Measurements from ENCODE around the gene USP24. TPM values are rescaled to one million over a fixed set of nuclear protein-coding genes. Genes with fewer than 3 reads are reported as not detected.

Gene USP24
- total RNA-seq, 1 experiment from 2014 or later: 54.6 TPM

DNA sequence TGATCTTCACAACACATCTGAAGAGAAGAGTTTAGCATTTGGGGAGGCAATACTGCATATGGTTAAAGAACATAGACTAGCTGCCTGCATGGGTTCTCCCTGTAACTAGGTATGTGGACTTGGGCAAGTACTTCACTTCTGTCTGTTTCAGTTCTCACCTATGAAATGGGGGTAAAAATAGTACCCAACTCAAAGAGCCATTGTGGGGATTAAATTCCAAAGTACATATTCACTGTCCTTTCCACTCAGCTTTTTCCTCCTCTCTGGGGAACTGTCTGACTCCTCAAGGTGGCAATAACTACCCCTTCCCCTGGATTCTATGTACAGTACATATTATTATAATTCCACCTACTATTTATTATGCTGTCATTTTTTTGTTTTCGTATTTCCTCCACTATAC is 44.7 kb downstream of the USP24 start:
- Histone ChIP-seq H3K27me3 (replicated peaks; ENCODE audit: insufficient read depth, low read depth, low read length, poor library complexity) (no peaks in the 10 kb centered on the region), H3K9me3 (ENCODE audit: low read depth, low read length, poor library complexity, severe bottlenecking) (no peaks in the 10 kb centered on the region), H3K4me1 (ENCODE audit: insufficient read depth, low read length, poor library complexity, severe bottlenecking) (no peaks in the 10 kb centered on the region), H3K4me3 (ENCODE audit: low read depth, low read length, poor library complexity, severe bottlenecking) (no peak overlapping the region), H3K36me3 (ENCODE audit: insufficient read depth, low read length, poor library complexity, severe bottlenecking) (peaks cover 5% of the 10 kb centered on the region), H3K27ac (ENCODE audit: low read depth, low read length, poor library complexity, severe bottlenecking) (no peak overlapping the region)
- POLR2A ChIA-PET (ENCODE audit: low non-redundant PET): no interaction called here
- no TSS peak for BruUV-seq (replicated peaks)
- DNase-seq (ENCODE audit: low spot score): no peak
- intact Hi-C loops (cut with micrococcal nuclease; ENCODE audit: unreplicated experiment): no loop called here
- TF ChIP-seq, protein P1, sequence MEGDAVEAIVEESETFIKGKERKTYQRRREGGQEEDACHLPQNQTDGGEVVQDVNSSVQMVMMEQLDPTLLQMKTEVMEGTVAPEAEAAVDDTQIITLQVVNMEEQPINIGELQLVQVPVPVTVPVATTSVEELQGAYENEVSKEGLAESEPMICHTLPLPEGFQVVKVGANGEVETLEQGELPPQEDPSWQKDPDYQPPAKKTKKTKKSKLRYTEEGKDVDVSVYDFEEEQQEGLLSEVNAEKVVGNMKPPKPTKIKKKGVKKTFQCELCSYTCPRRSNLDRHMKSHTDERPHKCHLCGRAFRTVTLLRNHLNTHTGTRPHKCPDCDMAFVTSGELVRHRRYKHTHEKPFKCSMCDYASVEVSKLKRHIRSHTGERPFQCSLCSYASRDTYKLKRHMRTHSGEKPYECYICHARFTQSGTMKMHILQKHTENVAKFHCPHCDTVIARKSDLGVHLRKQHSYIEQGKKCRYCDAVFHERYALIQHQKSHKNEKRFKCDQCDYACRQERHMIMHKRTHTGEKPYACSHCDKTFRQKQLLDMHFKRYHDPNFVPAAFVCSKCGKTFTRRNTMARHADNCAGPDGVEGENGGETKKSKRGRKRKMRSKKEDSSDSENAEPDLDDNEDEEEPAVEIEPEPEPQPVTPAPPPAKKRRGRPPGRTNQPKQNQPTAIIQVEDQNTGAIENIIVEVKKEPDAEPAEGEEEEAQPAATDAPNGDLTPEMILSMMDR (conservative IDR thresholded peaks at IDR 0.05; ENCODE audit: low read depth, low read length): no peak
- TF ChIP-seq EZH2 (IDR thresholded peaks at IDR 0.05; ENCODE audit: borderline replicate concordance, low read depth, low read length, poor library complexity, severe bottlenecking): no peak
- CTCF ChIA-PET: no interaction called here

DNA sequence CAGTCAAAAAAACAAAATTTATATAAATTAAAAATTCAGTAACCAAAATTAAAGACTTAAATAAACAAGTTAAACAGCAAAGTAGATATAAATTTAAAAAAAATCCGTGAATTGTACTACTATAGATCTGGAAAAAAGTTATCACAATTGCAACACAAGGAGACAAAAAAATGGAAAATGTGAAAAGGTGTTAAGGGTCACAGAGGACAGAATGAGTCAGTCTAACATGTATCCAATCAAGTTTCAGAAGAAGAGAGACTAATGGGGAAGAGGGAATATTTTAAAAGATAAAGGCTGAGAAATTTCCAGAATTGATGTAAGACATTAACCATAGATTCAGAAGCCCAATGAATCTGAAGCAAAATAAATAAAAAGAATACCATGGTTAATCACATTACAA is 46.0 kb downstream of the USP24 start:
- Histone ChIP-seq H3K9me3 (ENCODE audit: low read depth, low read length, poor library complexity, severe bottlenecking) (no peaks in the 10 kb centered on the region), H3K36me3 (ENCODE audit: insufficient read depth, low read length, poor library complexity, severe bottlenecking) (peaks cover 13% of the 10 kb centered on the region), H3K27me3 (replicated peaks; ENCODE audit: insufficient read depth, low read depth, low read length, poor library complexity) (no peaks in the 10 kb centered on the region), H3K4me3 (ENCODE audit: low read depth, low read length, poor library complexity, severe bottlenecking) (no peak overlapping the region), H3K4me1 (ENCODE audit: insufficient read depth, low read length, poor library complexity, severe bottlenecking) (no peaks in the 10 kb centered on the region), H3K27ac (ENCODE audit: low read depth, low read length, poor library complexity, severe bottlenecking) (no peak overlapping the region)
- DNase-seq (ENCODE audit: low spot score): no peak
- ChIA-PET CTCF (no interaction called here), POLR2A (ENCODE audit: low non-redundant PET) (no interaction called here)
- intact Hi-C loops (cut with micrococcal nuclease; ENCODE audit: unreplicated experiment): no loop called here
- no TSS peak for BruUV-seq (replicated peaks)
- TF ChIP-seq, protein P1 (conservative IDR thresholded peaks at IDR 0.05; ENCODE audit: low read depth, low read length): no peak
- TF ChIP-seq EZH2 (IDR thresholded peaks at IDR 0.05; ENCODE audit: borderline replicate concordance, low read depth, low read length, poor library complexity, severe bottlenecking): no peak

DNA sequence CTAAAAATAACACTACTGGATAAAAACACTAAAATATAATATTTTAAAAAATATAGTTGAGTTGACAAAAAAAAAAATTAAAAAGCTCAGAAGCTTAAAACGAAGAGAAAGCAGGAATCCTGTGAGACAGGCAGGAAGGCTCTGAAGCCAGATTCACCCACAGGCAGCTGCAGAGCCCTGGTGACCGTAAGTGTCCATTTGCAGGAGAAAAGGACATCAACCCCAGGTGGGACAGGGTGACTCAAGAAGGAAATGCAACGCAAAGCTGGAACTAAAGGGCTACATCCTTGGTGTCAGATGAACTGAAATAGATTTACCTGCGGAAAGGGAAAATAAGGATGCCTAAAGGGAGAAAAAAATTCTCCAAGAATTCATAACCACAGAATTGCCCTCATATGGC is 46.8 kb downstream of the USP24 start:
- no peak for TF ChIP-seq EZH2 (IDR thresholded peaks at IDR 0.05; ENCODE audit: borderline replicate concordance, low read depth, low read length, poor library complexity, severe bottlenecking)
- TF ChIP-seq, protein P1 (conservative IDR thresholded peaks at IDR 0.05; ENCODE audit: low read depth, low read length): no peak
- no peaks in the 10 kb centered on the region for H3K27me3 ChIP-seq (replicated peaks; ENCODE audit: insufficient read depth, low read depth, low read length, poor library complexity)
- no peaks in the 10 kb centered on the region for H3K9me3 ChIP-seq (ENCODE audit: low read depth, low read length, poor library complexity, severe bottlenecking)
- H3K36me3 ChIP-seq (ENCODE audit: insufficient read depth, low read length, poor library complexity, severe bottlenecking): peaks cover 13% of the 10 kb centered on the region
- BruUV-seq (replicated peaks): no TSS peak
- CTCF ChIA-PET: no interaction called here
- H3K27ac ChIP-seq (ENCODE audit: low read depth, low read length, poor library complexity, severe bottlenecking): no peak overlapping the region
- POLR2A ChIA-PET (ENCODE audit: low non-redundant PET): no interaction called here
- DNase-seq (ENCODE audit: low spot score): no peak
- intact Hi-C loops (cut with micrococcal nuclease; ENCODE audit: unreplicated experiment): no loop called here
- no peak overlapping the region for H3K4me3 ChIP-seq (ENCODE audit: low read depth, low read length, poor library complexity, severe bottlenecking)
- no peaks in the 10 kb centered on the region for H3K4me1 ChIP-seq (ENCODE audit: insufficient read depth, low read length, poor library complexity, severe bottlenecking)
